Measurements from ENCODE around the gene NGEF. TPM values are rescaled to one million over a fixed set of nuclear protein-coding genes. Genes with fewer than 3 reads are reported as not detected.

NGEF gene
- total and polyA plus RNA-seq, 9 of the 15 experiments (the other 6 are each of a cell fraction or from before 2014, with no cell fraction given), result 0.07 to 0.17 (median 0.09) TPM; not detected in 6

- Histone ChIP-seq H4K20me1 (replicated peaks; ENCODE audit: control insufficient read depth, insufficient read depth, low read length) (no peaks in the 10 kb centered on the region), H3K9ac (ENCODE audit: insufficient read depth in 1 of 2, low read depth in 2 of 2, low read length in 2 of 2) (no peak overlapping the region), H3K27me3 (ENCODE audit: control insufficient read depth in 2 of 2, insufficient read depth in 2 of 2, low read length in 2 of 2) (no peaks in the 10 kb centered on the region), H2AFZ (ENCODE audit: low read depth, low read length) (no peak overlapping the region), H3K27ac (ENCODE audit: extremely low read depth, low read depth, low read length) (no peak overlapping the region), H3K4me2 (ENCODE audit: insufficient read depth, low read length) (no peak overlapping the region), H3K9me3 (replicated peaks; ENCODE audit: control insufficient read depth, insufficient read depth, low read depth, low read length) (no peaks in the 10 kb centered on the region), H3K4me3 (no peak overlapping the region), H3K9me1 (ENCODE audit: control insufficient read depth, insufficient read depth, low read length) (no peaks in the 10 kb centered on the region), H3K79me2 (ENCODE audit: control insufficient read depth, insufficient read depth, low read length) (no peaks in the 10 kb centered on the region), H3K4me1 (replicated peaks in 1 of 2; ENCODE audit: control insufficient read depth in 2 of 2, insufficient read depth in 2 of 2, low read length in 2 of 2) (peaks cover 2 to 17% of the 10 kb centered on the region in 2 experiments; a peak in 3 of 5 replicates), H3K36me3 (ENCODE audit: control insufficient read depth, insufficient read depth, low read length) (no peaks in the 10 kb centered on the region)
- no TSS peak for BruUV-seq (replicated peaks)
- 78% methylated on average over 7 of the region's 22 CpGs for WGBS (ENCODE audit: insufficient coverage, low coverage, missing lambda C conversion rate)
- ChIA-PET POLR2A (no interaction called here), CTCF (ENCODE audit: low intra/inter-chr PET ratio) (no interaction called here)
- intact Hi-C loops (cut with micrococcal nuclease), result no loop called here
- TF ChIP-seq MCM5 (IDR thresholded peaks at IDR 0.05; ENCODE audit: low read depth) (no peak), E2F5 (CRISPR knock-in tag; IDR thresholded peaks at IDR 0.05) (no peak), HDAC3 (IDR thresholded peaks at IDR 0.05; ENCODE audit: borderline replicate concordance, partially characterized antibody) (no peak), GTF2E2 (tag; IDR thresholded peaks at IDR 0.05) (no peak), E2F3 (CRISPR knock-in tag; IDR thresholded peaks at IDR 0.05) (no peak), ZNF507 (tag; conservative IDR thresholded peaks at IDR 0.05) (no peak), ZNF143 (CRISPR knock-in tag; IDR thresholded peaks at IDR 0.05) (no peak), ZFP30 (CRISPR knock-in tag; IDR thresholded peaks at IDR 0.05; ENCODE audit: borderline replicate concordance) (no peak), CEBPB (tag; IDR thresholded peaks at IDR 0.05) (no peak), CREB3 (tag; conservative IDR thresholded peaks at IDR 0.05; ENCODE audit: low read depth) (no peak)
- DNase-seq (ENCODE audit: extremely low read depth in 1 of 4, low spot score in 3 of 4) (no peak), ATAC-seq (no peak), FAIRE-seq (no peak)
- in situ Hi-C loops (cut with MboI), result no loop called here
These were observed 141.0 kb downstream of the NGEF start for GRCh38 chr2:232871835-232872736.

Data from K562 (cell line).